ENCODE results near the gene ZSWIM5. TPM values are rescaled to one million over a fixed set of nuclear protein-coding genes. Genes with fewer than 3 reads are reported as not detected.

ZSWIM5 gene
- total RNA-seq, 6 donors from 2014 or later: 2.0 to 6.3 (median 3.2) TPM

- H3K4me3 ChIP-seq: no peak overlapping the region
- no peaks in the 10 kb centered on the region for H3K36me3 ChIP-seq
- 66 to 74% methylated on average over 2 of the region's 2 CpGs for WGBS, 2 donors
- no peaks in the 10 kb centered on the region for H3K9me3 ChIP-seq
- no peaks in the 10 kb centered on the region for H3K27me3 ChIP-seq
- H3K4me1 ChIP-seq: peaks cover 0 to 10% (median 3%) of the 10 kb centered on the region in 4 donors
- DNase-seq (no peak), ATAC-seq (ENCODE audit: low FRiP score in 2 of 2) (no peak)
- TF ChIP-seq POLR2A (IDR thresholded peaks at IDR 0.05) (no peak), CTCF (IDR thresholded peaks at IDR 0.05) (no peak), EP300 (IDR thresholded peaks at IDR 0.05) (no peak), POLR2AphosphoS5 (IDR thresholded peaks at IDR 0.05) (no peak)
- peak overlapping the region in 1 of 4 donors; percentile 43 for H3K27ac ChIP-seq
Observed at GRCh38 chr1:45051005-45051772, 155.2 kb downstream of the ZSWIM5 start.

- Histone ChIP-seq H3K9me3 (no peaks in the 10 kb centered on the region), H3K4me3 (no peak overlapping the region), H3K27me3 (no peaks in the 10 kb centered on the region), H3K36me3 (peaks cover 0 to 3% (median 0%) of the 10 kb centered on the region in 4 donors), H3K27ac (no peak overlapping the region), H3K4me1 (peaks cover 0 to 10% (median 3%) of the 10 kb centered on the region in 4 donors)
- ATAC-seq (ENCODE audit: low FRiP score in 2 of 2) (no peak), DNase-seq (no peak)
- WGBS, 2 donors: 63 to 70% methylated on average over 5 of the region's 5 CpGs
- no peak for TF ChIP-seq POLR2AphosphoS5 (IDR thresholded peaks at IDR 0.05)
- no peak for TF ChIP-seq CTCF (IDR thresholded peaks at IDR 0.05)
- TF ChIP-seq EP300 (IDR thresholded peaks at IDR 0.05): peak in 1 of 4 donors; percentile 84
- TF ChIP-seq POLR2A (IDR thresholded peaks at IDR 0.05): no peak
Observed at GRCh38 chr1:45047032-45047431, 159.4 kb downstream of the ZSWIM5 start.

- DNase-seq: no peak
- Histone ChIP-seq H3K27ac (no peak overlapping the region), H3K4me1 (no peaks in the 10 kb centered on the region), H3K36me3 (peaks cover 0 to 3% (median 0%) of the 10 kb centered on the region in 4 donors), H3K4me3 (no peak overlapping the region), H3K9me3 (no peaks in the 10 kb centered on the region), H3K27me3 (no peaks in the 10 kb centered on the region)
- 96 to 97% methylated on average over 1 of the region's 1 CpG for WGBS, 2 donors
- ATAC-seq (ENCODE audit: low FRiP score in 2 of 2): no peak
- TF ChIP-seq CTCF (IDR thresholded peaks at IDR 0.05) (no peak), EP300 (IDR thresholded peaks at IDR 0.05) (no peak), POLR2AphosphoS5 (IDR thresholded peaks at IDR 0.05) (no peak), POLR2A (IDR thresholded peaks at IDR 0.05) (no peak)
Observed at GRCh38 chr1:45044916-45045315, 161.5 kb downstream of the ZSWIM5 start.

- H3K9me3 ChIP-seq: no peaks in the 10 kb centered on the region
- TF ChIP-seq CTCF (IDR thresholded peaks at IDR 0.05) (no peak), POLR2A (IDR thresholded peaks at IDR 0.05) (no peak), POLR2AphosphoS5 (IDR thresholded peaks at IDR 0.05) (no peak)
- H3K4me3 ChIP-seq: no peak overlapping the region
- H3K4me1 ChIP-seq: no peaks in the 10 kb centered on the region
- no peak overlapping the region for H3K27ac ChIP-seq
- peaks cover 0 to 3% (median 0%) of the 10 kb centered on the region in 4 donors for H3K36me3 ChIP-seq
- ATAC-seq (ENCODE audit: low FRiP score in 2 of 2) (no peak), DNase-seq (no peak)
- 84 to 86% methylated on average over 5 of the region's 5 CpGs for WGBS, 2 donors
- no peaks in the 10 kb centered on the region for H3K27me3 ChIP-seq
Observed at GRCh38 chr1:45043094-45043493, 163.3 kb downstream of the ZSWIM5 start.

- Histone ChIP-seq H3K9me3 (no peaks in the 10 kb centered on the region), H3K4me1 (no peaks in the 10 kb centered on the region), H3K27me3 (no peaks in the 10 kb centered on the region), H3K27ac (no peak overlapping the region), H3K4me3 (no peak overlapping the region), H3K36me3 (peaks cover 0 to 8% (median 0%) of the 10 kb centered on the region in 4 donors)
- WGBS, 2 donors: 95 to 99% methylated on average over 5 of the region's 5 CpGs
- DNase-seq: no peak
- TF ChIP-seq POLR2A (IDR thresholded peaks at IDR 0.05) (no peak), CTCF (IDR thresholded peaks at IDR 0.05) (no peak), EP300 (IDR thresholded peaks at IDR 0.05) (no peak), POLR2AphosphoS5 (IDR thresholded peaks at IDR 0.05) (no peak)
- no peak for ATAC-seq (ENCODE audit: low FRiP score in 2 of 2)
Observed at GRCh38 chr1:45040297-45040696, 166.1 kb downstream of the ZSWIM5 start.

All from upper lobe of left lung (tissue), 6 donors.